Breast epithelium (tissue), 4 donors: Measurements from ENCODE around the gene MRPS23. TPM values are rescaled to one million over a fixed set of nuclear protein-coding genes. Genes with fewer than 3 reads are reported as not detected.

Source experiments
- DNase-seq, 2 donors: peaks; one replicate each; pipeline ENCODE4 v3.0.0-alpha.2; 2019; ENCODE audit warnings: low spot score in 2 of 2
- H3K27ac ChIP-seq, 2 donors: fragments of 200-600 bp; sonication (generic) in 1 of 2; one replicate each; pipeline ENCODE4 v1.5.1; 2016 to 2019; ENCODE audit warnings: mild to moderate bottlenecking in 1 of 2
- H3K27me3 ChIP-seq, 2 donors: fragments of 200-600 bp; sonication (generic) in 1 of 2; one replicate each; pipeline versions ENCODE4 v1.5.1 to v1.6.0; 2017 to 2019; ENCODE audit warnings: control low read depth in 1 of 2, mild to moderate bottlenecking in 1 of 2
- H3K36me3 ChIP-seq: fragments of 200-600 bp; one replicate; pipeline ENCODE4 v1.5.1; 2019
- H3K4me1 ChIP-seq, 2 donors: fragments of 200-600 bp; sonication (generic); one replicate each; pipeline ENCODE4 v1.5.1; 2016 to 2019; ENCODE audit warnings: control low read depth in 1 of 2
- H3K4me3 ChIP-seq, 3 donors: fragments of 200-600 bp; sonication (generic); 1 replicate in 2 of 3; 2 replicates in 1 of 3; pipeline ENCODE4 v1.5.1; 2016 to 2019; ENCODE audit warnings: mild to moderate bottlenecking in 3 of 3, moderate library complexity in 2 of 3
- H3K9me3 ChIP-seq, 2 donors: fragments of 200-600 bp; sonication (generic) in 1 of 2; one replicate each; pipeline ENCODE4 v1.5.1; 2016 to 2019; ENCODE audit warnings: control low read depth in 1 of 2
- CTCF ChIP-seq, 3 donors: fragments of 450-650 bp; IDR thresholded peaks; one replicate each; pipeline ENCODE4 v1.5.1; 2016 to 2017; ENCODE audit warnings: antibody characterized with exemption in 3 of 3, mild to moderate bottlenecking in 3 of 3, moderate library complexity in 3 of 3
- POLR2A ChIP-seq: fragments of 450-650 bp; IDR thresholded peaks from one replicate; pipeline ENCODE4 v1.6.1; 2016; ENCODE audit warnings: antibody characterized with exemption, mild to moderate bottlenecking, moderate library complexity
- POLR2AphosphoS5 ChIP-seq, 3 donors: sonication (generic); formaldehyde crosslinking; IDR thresholded peaks; one replicate each; pipeline ENCODE4 v1.6.1; 2017; ENCODE audit warnings: antibody characterized with exemption in 3 of 3
- intact Hi-C: fragments of 100-400 bp; cut with DNase I; formaldehyde crosslinking; loops from one replicate; pipeline ENCODE4 v1.15.1; 2023; ENCODE audit warnings: low total_unique reads
- total RNA-seq, 3 donors: library from RNA; depleted of rRNA; stranded (reverse); fragments of >200 nt; gene quantifications; one replicate each; pipeline ENCODE4 v1.1.0, GENCODE V29; 2016

MRPS23 gene
- total RNA-seq = 10 to 100 TPM in 1 of 3 donors, 1 to 10 TPM in 2; 7.5 to 10.7 (median 8.2) TPM

- Histone ChIP-seq H3K4me1 (peaks cover 0 to 9% of the 10 kb centered on the region in 2 donors), H3K4me3 (peak within 1 kb of the TSS; percentile 78 to 98 (median 90)), H3K9me3 (no peaks in the 10 kb centered on the region), H3K27ac (peak within 1 kb of the TSS; percentile 90 to 96), H3K36me3 (no peaks in the 10 kb centered on the region), H3K27me3 (no peaks in the 10 kb centered on the region)
- intact Hi-C loops = no loop called here
- peak in 1 of 3 donors; percentile 13 for TF ChIP-seq CTCF (IDR thresholded peaks at IDR 0.05)
- TF ChIP-seq POLR2AphosphoS5 (IDR thresholded peaks at IDR 0.05) = peak; percentile 92 to 98 (median 97)
- peak; percentile 76 for TF ChIP-seq POLR2A
- peak; percentile 98 for DNase-seq
These were observed at the start of gene MRPS23 for GRCh38 chr17:57849874-57850754. Gene MRPS23, minus strand, starts transcription at chr17:57850044. Its CDS starts 34 bp downstream, at chr17:57850010.

GRCh38 chr17:57899391-57899790 lies 49.5 kb upstream of the MRPS23 start:
- H3K36me3 ChIP-seq = no peaks in the 10 kb centered on the region
- TF ChIP-seq CTCF (IDR thresholded peaks at IDR 0.05) (no peak), POLR2AphosphoS5 (IDR thresholded peaks at IDR 0.05) (no peak), POLR2A (no peak)
- H3K4me1 ChIP-seq = peaks cover 17 to 54% of the 10 kb centered on the region in 2 donors
- peak overlapping the region; percentile 89 to 94 for H3K27ac ChIP-seq
- DNase-seq = no peak
- H3K27me3 ChIP-seq = no peaks in the 10 kb centered on the region
- intact Hi-C loops = no loop called here
- H3K9me3 ChIP-seq = no peaks in the 10 kb centered on the region
- peak overlapping the region in 1 of 3 donors; percentile 3 for H3K4me3 ChIP-seq

- peak overlapping the region in 1 of 3 donors; percentile 0 for H3K4me3 ChIP-seq
- intact Hi-C loops = no loop called here
- H3K4me1 ChIP-seq = peaks cover 17 to 60% of the 10 kb centered on the region in 2 donors
- peak overlapping the region; percentile 89 to 94 for H3K27ac ChIP-seq
- H3K36me3 ChIP-seq = no peaks in the 10 kb centered on the region
- H3K9me3 ChIP-seq = no peaks in the 10 kb centered on the region
- no peaks in the 10 kb centered on the region for H3K27me3 ChIP-seq
- peak in 1 of 2 donors; percentile 65 for DNase-seq
- TF ChIP-seq CTCF (IDR thresholded peaks at IDR 0.05) (no peak), POLR2AphosphoS5 (IDR thresholded peaks at IDR 0.05) (no peak), POLR2A (no peak)
These were observed 48.9 kb upstream of the MRPS23 start for GRCh38 chr17:57898487-57899311.

- Histone ChIP-seq H3K9me3 (no peaks in the 10 kb centered on the region), H3K27ac (peak overlapping the region; percentile 83 to 95), H3K4me1 (peaks cover 17 to 50% of the 10 kb centered on the region in 2 donors), H3K36me3 (no peaks in the 10 kb centered on the region), H3K4me3 (no peak overlapping the region), H3K27me3 (no peaks in the 10 kb centered on the region)
- TF ChIP-seq CTCF (IDR thresholded peaks at IDR 0.05) (no peak), POLR2A (no peak), POLR2AphosphoS5 (IDR thresholded peaks at IDR 0.05) (no peak)
- intact Hi-C loops = no loop called here
- DNase-seq = peak in 1 of 2 donors; percentile 53
These were observed 45.7 kb upstream of the MRPS23 start for GRCh38 chr17:57895382-57896060.
